Limb (tissue), 2 donors: ENCODE results near the gene EPC1.

Experiments used
- DNase-seq, 2 donors: peaks; one replicate each; pipeline ENCODE4 v3.0.0-alpha.2; 2016; ENCODE audit errors: extremely low spot score in 2 of 2

The EPC1 gene

DNA sequence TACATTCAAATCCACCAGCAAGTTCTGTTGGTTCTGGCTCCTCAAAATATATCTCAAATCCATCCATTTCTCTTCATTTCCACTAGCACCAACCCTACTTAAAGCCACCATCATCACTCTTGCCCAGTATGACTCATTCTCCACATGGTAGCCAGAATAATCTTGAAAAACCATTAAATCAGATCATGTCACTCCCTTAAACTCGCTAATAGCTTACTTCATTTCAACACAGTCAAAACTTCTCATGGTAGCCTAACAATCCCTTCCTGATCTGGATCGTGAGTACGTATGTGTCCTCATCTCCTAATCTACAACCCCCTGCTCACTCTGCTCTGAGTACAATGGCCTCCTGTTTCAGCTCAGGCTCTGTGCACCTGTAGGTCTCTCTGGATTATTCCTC, 8.7 kb downstream of the EPC1 start:
- DNase-seq, result no peak

DNA sequence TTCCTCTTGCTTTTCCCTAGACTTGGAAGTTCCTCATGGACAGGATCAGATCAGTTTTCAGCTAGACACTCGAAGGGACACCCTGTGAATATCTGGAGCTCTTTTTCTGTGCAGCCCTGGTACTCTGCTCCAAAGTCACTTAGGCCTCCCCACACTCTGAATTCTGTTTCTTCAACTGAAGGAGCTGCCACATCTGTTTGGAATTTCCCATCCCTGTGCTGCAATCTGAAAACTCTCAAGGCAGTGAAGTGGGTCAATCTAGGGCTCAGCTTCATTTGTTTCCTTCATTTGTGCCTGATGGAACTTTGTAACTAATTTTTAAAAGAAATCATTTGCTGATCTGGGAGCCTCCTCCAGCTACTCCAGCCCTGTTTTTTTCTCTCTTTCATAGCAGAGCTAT, 9.6 kb downstream of the EPC1 start:
- no peak for DNase-seq

DNA sequence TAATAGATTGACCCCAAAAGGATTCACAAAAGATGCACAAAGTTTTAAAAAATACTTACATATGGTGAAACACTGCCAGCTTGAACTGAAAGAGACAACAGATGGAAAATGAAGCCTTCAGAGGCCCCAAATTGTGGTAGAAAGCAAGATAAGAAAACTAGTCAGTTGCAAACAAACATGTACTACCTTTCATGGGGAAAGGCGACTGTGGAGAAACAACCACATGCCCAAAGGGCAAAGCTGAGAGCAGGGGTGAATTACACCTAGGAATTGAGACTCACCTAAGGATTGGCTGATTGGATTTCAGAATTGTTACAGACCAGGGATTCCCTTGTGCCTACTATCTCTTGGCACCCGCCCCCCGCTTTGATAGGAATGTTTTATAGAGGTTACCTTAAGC, 13.1 kb downstream of the EPC1 start:
- DNase-seq, result no peak

DNA sequence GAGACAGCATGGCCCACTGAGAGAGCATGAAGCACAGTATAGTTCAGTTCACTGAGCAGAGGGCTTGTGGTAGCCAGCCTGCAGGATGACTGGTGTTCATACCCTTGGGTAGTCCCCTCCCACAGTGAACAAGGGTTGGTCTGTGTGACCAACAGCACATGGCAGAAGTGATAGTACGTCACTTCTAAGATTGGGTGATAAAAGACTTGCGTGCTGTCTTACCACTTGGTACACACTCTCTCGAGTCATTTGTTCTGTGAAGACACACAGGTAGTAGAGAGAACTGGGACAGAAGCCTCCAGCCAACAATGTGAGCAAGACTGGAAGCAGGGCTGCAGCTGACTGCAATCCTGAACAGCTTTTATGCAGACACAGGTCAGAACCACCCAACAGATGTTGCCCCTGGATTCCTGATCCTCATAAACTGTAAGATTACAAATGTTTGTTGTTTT, 14.6 kb downstream of the EPC1 start:
- DNase-seq, result no peak

DNA sequence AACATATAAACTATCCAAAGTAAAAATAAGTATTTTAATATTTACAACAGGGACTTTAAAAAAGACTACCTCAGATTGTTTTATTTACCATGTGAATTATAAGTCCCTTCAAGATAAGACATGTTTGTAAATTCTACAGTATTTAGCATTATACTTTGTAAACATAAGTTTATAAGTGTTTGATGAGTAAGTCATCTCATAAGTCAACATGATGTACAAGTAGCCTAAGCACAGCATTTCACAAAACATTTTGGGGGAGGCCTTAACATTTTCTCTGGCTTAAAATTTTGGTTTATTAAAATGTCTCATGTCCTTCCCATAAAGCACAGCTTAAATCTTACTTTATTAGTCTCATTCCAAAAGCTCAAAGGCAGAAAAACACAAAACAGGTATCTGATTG, 15.4 kb downstream of the EPC1 start:
- no peak for DNase-seq

DNA sequence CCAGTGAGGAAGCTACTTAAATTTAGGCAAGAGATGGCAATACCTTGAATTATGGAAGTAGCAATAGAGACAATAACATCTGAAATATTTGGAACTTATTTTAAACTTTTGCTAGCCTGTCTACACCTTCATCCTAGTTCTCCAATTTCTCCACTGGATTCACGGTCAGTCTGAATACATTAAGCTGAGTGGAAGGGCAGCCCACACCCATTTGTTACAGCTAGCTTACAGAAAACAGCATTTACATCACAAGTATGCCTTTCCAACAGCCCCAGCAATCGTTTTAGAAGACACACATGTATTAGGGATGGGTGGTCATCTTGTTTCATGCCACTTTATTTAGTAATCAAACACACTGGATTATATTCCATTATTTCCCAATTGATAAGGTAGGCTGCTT, 16.7 kb downstream of the EPC1 start:
- DNase-seq, result no peak

DNA sequence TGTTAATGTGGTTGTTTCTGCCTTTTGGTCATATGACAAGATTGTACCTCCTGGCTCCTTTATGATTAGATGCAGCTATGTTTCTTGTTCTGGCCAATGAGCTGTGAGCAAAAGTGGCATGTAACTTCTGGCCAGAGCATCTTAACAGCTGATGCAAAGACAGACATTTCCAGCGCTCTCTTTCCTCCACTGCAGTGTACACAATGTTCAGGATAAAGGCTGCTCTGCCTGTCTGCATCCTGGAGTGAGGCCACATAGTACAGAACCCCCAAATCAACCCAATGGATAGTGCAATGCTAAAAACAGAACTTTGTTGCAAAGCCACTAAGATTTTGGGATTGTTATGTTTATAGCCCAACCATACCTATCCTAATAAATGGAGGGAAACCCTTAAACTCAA, 17.9 kb downstream of the EPC1 start:
- no peak for DNase-seq

DNA sequence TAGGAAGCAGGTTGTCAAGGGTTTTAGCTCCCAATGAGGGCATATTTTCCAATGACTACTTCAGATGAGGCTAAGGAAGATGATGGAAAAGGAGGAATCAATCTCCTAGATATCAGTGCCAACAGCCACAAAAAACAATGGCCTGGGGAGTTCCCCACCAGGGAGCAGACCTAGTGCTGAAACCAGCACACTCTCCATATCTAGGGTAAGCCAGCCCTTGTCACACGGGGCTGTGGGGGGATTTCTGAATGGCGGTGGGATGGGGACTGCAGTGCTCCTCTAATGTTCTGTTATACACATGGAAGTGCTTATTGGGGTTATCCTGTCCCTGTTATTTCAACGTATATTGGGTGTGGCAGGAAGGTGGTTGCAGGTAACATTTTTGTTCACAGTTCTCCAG, 18.5 kb downstream of the EPC1 start:
- DNase-seq, result no peak

DNA sequence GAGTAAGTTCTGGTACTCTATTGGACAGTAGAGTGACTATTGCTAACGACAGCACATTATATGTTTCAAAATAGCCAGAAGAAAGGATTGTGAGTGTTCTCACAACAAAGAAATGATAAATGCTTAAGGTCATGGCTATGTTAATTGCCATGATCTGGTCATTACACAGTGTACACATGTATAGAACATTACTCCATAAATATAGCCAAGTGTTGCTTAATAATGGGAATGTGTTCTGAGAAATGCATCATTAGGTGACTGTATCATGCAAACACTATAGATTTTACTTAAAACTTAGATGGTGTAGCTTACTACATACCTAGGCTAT, 19.6 kb downstream of the EPC1 start:
- DNase-seq, result no peak

DNA sequence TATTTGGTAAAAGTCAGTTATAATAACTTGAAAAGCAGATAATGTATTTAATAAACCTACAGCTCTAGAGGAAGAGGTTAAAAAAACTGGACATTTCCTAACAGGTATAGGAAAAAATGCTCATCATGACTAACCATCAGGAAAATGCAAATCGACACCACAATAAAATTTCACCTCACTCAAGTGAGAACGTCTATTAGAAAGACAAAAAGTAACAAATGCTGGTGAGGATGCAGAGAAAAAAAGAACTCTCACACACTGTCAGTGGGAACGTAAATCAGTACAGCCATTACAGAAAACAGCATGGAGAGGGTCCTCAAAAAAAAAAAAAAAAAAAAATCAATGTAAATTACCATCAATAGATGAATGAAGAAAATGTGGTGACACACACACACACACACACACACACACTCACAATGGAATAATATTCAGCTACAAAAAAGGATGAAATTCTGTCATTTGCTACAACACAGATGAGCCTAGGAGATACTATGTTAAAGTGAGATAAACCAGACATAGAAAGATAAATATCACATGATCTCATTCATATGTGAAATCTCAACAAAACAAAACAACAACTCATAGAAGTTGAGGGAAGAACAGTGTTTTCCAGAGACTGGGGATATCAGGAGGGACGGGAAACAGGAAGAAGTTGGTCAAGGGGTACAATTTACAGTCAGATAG, 20.1 kb downstream of the EPC1 start:
- no peak for DNase-seq

DNA sequence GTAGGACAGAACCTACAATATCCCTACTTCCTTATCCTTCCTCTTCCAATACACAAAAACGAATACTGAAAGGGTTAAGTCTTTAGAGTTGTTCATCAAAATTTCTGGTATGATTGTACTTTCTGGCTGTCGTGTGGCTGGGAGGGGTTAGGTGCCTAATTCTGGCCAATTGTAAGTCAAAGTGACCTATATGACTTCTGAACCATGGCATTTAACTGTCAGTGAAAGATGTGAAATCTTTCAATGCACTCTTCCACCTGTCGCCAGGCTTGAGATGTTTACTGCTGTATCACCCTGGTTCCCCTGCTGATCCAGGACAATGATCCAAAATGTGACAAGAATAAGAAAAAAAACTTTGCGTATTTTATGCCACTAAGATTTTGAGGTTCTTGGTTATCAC, 20.8 kb downstream of the EPC1 start:
- DNase-seq, result no peak

DNA sequence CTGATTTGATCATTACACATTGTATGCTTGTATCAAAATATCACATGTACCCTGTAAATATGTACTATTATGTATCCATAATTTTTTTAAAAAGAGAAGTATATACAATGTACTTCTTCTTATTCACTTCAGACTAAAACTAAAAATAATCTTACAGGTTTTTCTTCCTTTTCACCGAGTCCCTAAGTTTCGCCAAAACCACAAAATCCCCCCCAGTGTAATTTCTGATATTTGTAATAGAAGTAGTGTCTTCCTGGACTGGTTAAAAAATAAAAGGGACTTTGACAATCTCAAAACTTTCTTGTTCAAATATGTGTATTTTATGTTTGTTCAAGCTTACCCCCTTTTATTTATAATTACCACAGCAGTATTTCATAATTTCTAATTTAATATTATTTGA, 23.9 kb downstream of the EPC1 start:
- no peak for DNase-seq

DNA sequence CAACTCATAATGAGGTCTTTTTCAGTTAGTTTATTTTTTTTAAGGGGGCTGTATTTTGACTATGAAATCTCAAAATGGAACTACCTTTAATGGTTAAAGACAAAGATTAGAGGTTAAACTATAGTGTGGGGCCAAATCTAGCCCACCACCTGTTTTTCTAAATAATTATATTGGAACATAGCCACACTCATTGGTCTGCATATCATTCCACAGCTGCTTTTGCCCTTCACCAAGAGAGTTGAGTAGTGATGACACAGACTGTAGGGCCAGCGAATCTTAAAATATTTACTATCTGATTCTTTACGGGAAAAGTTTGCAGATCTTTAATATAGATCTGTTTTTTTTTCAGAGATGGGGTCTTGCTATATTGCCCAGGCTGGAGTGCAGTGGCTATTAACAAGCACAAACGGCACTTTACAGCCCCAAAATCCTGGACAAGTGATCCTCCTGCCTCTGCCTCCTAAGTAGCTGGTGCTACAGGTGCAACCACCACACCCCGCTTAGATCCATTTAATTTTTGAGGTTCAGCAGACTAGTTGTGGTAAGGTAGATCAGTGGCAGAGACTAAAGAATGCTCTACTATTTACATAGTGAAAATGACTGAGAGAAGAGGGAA, 25.8 kb downstream of the EPC1 start:
- no peak for DNase-seq

DNA sequence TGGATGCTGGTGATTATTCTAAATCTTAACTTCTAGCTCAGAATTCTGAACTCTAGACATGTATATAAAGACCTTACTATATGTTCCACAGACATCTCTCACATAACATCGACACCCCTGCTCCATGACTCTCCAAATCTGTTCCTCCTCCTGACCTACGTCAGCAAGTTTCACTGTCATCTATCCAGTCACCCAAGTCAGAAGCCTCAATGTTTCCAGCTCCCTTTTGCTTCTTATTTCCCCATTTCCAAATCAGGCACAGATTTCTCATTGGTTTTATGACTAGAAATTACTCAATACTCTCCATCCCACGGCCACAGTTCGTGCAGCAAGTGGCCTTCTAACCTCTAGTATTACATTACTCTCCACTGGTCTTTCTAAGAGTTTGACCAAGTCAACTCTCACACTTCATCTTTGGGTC, 28.5 kb downstream of the EPC1 start:
- no peak for DNase-seq

DNA sequence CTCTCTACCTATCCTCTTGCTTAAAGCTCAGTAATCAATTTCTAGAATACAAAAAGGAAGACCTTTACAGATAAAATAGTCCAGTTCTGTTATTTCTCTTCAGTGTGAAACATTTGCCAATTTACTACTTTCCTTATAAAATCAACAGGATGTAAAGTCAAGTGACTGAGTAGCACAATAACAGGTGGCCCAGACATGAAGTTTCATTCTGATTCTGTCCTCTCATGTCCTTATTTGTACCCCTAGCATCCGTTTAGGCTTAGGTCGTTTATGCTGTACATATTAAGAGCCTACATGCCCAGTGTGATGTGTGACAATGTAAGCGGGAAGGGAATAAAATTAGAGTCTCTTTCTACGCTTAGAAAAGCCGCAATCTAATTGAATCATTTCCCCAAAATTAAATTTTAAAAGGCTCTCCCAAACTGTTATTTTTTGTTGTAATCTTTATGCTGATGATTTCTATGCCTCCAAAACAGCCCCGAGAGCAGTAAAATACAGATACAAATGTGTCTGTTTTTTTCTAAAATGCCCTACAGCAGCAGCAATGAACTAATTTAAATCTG, 29.1 kb downstream of the EPC1 start:
- no peak for DNase-seq

DNA sequence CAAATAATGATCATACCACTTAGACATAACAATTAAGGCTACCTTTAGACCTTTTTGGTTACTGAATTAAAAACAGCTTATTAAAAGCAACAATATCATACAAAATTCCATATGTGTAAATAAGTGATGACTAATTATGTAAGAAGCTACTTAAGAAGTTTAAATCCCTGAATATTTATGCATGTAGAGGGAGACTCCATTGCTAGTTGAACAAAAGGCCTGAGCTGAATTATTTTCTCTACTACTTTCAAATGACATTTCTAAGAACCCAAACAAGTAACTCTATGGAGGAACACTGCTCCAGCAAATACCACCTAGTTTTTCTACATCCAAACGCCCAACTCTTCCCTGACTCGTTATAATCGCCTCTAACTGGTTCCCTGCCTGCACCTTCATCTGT, 31.5 kb downstream of the EPC1 start:
- no peak for DNase-seq

DNA sequence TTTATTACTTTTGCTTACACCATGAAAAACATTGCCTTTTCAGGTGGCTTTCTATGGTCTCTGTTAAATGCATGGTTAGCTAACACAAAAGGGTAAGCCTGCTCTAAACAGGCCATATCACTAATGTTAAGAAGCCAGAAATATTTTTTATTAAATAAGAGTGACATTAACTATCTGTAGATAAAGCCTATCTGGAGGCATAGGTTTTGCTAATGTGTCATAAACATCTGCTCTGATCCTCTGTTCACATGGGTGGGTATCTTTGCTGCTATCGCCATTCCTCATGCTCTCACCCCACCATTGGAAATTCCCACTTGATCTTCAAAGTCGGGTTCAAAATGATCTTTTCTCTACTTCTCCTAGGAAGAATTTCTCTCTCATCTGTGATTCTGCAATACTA, 32.4 kb downstream of the EPC1 start:
- DNase-seq, result no peak

DNA sequence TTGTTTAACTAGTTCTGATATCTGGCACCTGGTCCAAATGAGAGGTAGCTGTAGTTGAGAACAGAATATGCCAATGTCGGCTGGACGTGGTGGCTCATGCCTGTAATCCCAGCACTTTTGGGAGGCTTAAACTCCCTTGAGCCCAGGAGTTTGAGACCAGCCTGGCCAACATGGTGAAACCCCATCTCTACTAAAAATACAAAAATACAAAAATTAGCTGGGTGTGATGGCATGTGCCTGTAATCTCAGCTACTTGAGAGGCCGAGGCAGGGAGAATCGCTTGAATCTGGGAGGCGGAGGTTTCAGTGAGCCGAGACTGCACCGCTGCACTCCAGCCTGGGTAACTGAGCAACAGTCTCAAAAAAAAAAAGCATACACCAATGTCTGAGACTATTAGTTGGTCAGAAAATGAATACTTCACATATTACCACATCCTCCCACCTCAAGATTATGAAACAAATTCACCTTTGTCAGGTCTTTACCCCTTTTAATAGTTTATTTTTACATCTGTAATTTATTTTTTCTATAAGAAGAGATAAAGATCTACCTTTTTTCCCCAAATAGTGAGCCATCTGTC, 38.8 kb downstream of the EPC1 start:
- no peak for DNase-seq

DNA sequence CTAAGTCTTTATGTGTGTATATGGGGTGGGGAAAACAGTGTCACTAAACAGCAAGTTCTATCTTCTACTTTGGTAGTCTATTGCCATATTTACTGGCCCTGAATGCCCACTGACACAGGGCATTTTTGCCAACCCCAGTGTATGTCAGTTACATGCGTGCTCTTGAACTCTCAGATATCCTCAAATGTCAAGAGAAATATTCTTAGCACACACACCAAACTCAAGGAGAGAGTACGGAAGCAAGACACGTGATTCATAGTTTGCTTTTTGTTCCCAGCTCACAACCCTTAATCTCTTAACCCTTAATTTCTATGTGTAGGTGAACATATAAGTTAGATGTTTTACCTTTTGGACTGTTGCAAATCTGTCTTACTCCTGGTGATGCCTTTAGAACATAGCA, 39.3 kb downstream of the EPC1 start:
- no peak for DNase-seq

DNA sequence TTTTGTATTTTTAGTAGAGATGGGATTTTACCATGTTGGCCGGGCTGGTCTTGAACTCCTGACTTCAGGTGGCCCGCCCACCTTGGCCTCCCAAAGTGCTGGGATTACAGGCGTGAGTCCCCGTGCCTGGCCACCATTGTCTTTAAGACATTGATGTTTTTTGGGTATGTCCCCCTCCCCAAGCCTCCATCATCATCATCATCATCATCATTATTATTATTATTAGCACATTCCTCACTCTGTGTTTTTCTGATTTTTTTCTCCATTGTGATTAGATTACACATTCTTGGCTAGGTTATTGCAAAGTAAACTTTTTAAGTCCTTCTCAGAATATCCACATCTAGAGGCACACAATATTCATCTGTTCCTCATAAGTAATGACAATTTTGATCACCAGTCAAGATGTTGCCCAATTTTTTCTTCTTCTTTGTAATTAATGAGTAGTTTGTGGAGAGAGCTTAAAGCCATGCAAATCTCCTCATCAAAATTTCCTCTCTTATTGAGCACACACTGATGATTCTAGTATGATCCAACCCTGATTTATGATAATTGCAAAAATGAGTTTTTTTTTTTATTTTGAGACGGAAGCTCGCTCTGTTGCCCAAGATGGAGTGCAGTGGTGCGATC, 47.5 kb downstream of the EPC1 start:
- DNase-seq, result no peak

DNA sequence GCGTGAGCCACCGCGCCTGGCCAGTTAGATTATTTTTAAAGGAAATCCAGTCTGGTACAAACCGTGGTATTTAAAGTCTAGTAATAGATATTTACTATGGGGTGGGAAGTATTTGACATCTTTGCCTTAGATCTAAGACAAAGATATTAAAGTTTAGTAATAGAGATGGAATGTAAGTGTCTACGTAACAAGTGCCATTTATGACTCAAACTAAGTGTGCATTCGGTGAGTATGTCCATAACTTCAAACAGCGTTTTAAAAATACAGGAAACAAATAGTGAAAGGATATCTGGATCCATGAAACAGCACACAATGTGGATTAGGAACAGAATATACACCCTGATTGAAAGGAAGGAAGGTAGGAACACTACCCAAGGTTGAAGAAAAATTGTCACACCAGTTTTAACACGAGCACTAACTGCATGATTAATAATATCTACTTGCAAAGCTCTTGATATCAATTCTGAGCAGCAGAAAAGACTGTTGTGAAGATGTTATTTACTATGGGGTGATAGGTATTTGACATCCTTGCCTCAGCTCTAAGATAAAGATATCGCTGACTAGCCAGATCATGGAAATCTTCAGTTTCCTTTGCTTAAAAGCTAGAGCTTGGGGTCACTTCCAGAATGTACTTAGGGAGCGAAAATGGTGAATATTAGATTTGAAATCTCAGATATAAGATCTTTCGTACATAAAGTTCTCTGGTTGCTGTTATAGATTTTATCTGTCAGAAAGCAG, 48.7 kb downstream of the EPC1 start:
- DNase-seq, result no peak

DNA sequence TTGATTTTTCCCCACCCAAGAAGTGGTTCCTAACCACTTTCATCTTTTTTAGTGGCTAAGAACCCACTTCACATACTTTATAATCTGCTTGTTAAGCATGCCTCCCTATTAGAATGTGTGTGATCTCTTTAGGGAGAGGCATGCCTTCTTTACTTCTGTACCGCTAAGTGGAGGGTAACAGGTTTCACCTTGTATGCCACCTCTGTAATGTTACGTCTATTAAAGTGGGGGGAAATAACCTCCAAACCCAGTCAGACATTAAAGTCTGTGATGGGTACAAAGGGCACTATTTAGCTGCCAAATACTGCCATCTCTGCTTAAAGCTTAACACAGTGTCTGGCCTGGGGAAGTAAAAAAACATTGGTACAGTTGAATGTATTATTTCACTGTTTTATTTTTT, 51.9 kb downstream of the EPC1 start:
- no peak for DNase-seq
